SK-N-MC (cell line): ENCODE results near the gene MRPL20.
"Not testable (repeated sequence)": the region's sequence is repeated elsewhere in the genome, so short reads cannot be mapped to it uniquely, and the experiment has no call there.

Experiments used
- DNase-seq: peaks from one replicate; pipeline ENCODE4 v3.0.0-alpha.2; 2011; ENCODE audit warnings: low read depth, low spot score
- H3K27ac ChIP-seq: fragments of 200-600 bp; sonication (generic); 2 replicates; pipeline ENCODE4 v1.5.1; 2016; ENCODE audit warnings: mixed run types
- H3K36me3 ChIP-seq: fragments of 200-600 bp; sonication (generic); 2 replicates; pipeline ENCODE4 v1.6.1; 2017; ENCODE audit warnings: antibody characterized with exemption, low read length, mixed read lengths; ENCODE audit not compliant: insufficient read depth
- H3K4me3 ChIP-seq: fragments of 200-600 bp; sonication (generic); 2 replicates; pipeline ENCODE4 v1.5.1; 2016
- H3K9ac ChIP-seq: fragments of 200-600 bp; sonication (generic); 2 replicates; pipeline ENCODE4 v1.8.0; 2017; ENCODE audit warnings: mixed run types, mixed read lengths; ENCODE audit not compliant: insufficient read length
- H3K9me3 ChIP-seq: fragments of 200-600 bp; sonication (generic); 2 replicates; pipeline ENCODE4 v1.6.1; 2017; ENCODE audit warnings: low read depth, mild to moderate bottlenecking, antibody characterized with exemption, low read length, moderate library complexity, mixed read lengths
- EZH2 ChIP-seq: fragments of 200-600 bp; sonication (generic); IDR thresholded peaks from one replicate; pipeline ENCODE4 v1.6.1; 2017; ENCODE audit warnings: antibody characterized with exemption
- FOXP2 ChIP-seq: optimal IDR thresholded peaks from 2 replicates; pipeline ENCODE3; 2011; ENCODE audit warnings: mild to moderate bottlenecking, moderate library complexity; ENCODE audit not compliant: insufficient read depth; ENCODE audit errors: extremely low read length, control extremely low read depth
- POLR2AphosphoS5 ChIP-seq: IDR thresholded peaks from 2 replicates; pipeline ENCODE4 v1.6.1; 2012; ENCODE audit warnings: mild to moderate bottlenecking, low read depth, low read length, borderline replicate concordance

The MRPL20 gene

DNA sequence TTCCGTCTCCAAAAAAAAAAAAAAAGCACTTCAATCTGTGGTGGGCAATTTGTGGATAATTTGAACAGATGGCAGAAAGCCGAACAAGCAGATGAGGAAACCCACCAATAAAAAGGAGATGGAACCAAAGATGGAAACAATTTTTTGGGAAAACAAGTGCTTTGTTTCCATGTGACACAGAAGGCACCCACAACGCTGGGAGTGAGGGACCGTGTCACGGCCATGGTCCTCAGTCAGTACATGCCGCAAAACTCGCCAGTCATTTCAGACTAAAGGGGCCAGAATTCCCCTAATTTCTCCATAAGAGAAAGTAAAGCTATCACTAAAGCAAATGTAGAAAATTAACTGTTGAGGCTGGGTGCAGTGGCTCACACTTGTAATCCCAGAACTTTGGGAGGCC lies 13.0 kb downstream of the MRPL20 start:
- peaks cover 83% of the 10 kb centered on the region for H3K36me3 ChIP-seq
- no peak for DNase-seq
- TF ChIP-seq POLR2AphosphoS5 (no peak), EZH2 (no peak), FOXP2 (no peak)
- H3K4me3 ChIP-seq = no peak overlapping the region
- H3K9ac ChIP-seq = no peak overlapping the region
- no peak overlapping the region for H3K27ac ChIP-seq
- H3K9me3 ChIP-seq = no peaks in the 10 kb centered on the region

DNA sequence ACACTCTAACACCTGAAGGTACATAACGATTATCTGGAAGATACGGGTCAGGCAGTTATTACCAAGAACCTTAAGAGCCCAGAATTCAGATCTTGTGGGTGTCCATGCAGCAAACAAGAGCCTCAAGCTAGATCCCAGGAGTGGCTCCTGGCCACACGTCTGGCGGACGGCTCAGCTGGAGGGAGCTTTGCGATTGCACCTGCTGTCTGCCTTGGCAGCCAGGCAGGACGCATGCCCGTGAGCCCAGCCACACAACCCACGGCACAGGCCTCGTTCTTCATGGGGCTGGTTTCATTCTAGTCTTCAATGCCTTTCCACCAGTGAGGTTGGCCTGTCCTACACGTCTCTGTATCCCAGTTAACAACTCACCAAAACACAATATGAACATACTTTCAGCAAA lies 13.7 kb downstream of the MRPL20 start:
- DNase-seq = no peak
- H3K27ac ChIP-seq = no peak overlapping the region
- H3K36me3 ChIP-seq = peaks cover 90% of the 10 kb centered on the region
- TF ChIP-seq POLR2AphosphoS5 = no peak
- H3K9ac ChIP-seq = no peak overlapping the region
- H3K9me3 ChIP-seq = no peaks in the 10 kb centered on the region
- no peak overlapping the region for H3K4me3 ChIP-seq

DNA sequence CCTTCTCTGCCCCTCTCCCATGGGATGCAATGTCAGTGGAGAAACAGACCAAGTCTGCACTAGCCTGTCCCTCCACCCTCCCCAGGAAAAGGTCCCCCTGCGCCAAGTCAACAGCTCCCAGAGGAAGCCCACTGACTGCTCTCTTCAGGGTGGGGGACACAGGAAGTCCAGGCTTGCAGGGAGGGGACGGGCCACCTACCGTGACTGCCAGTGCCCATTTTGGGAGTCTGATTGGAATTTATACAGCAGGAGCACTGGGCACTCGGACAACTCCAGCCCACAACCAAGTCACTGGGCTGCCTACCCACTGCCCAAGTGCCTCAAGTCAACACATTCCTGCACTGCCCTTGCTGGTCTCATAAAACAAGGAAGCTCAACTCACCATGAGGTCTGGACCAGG lies 14.1 kb downstream of the MRPL20 start:
- no peak overlapping the region for H3K9ac ChIP-seq
- H3K36me3 ChIP-seq = peaks cover 91% of the 10 kb centered on the region
- H3K4me3 ChIP-seq = no peak overlapping the region
- no peaks in the 10 kb centered on the region for H3K9me3 ChIP-seq
- H3K27ac ChIP-seq = no peak overlapping the region
- no peak for DNase-seq
- no peak for TF ChIP-seq EZH2
- no peak for TF ChIP-seq POLR2AphosphoS5

DNA sequence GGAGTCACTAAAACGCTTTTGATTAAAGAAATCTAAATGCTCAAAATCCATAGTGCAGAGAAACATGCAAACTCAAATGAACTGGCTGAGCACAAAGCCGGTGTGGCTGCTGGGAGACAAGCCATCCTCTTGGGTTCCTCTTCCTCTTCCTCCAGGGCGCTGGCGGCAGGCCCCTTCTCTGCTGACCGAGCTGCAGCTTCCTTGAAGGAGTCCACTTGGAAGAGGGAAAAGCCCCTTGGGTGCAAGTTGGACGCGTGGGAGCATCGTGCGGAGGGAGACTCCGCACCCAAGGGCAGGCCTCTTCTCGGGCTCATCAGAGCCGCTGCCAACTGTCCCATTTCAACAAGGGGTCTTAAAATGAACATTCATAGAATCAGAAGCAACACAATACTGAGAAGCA lies 15.9 kb downstream of the MRPL20 start:
- peaks cover 97% of the 10 kb centered on the region for H3K36me3 ChIP-seq
- no peak overlapping the region for H3K9ac ChIP-seq
- no peaks in the 10 kb centered on the region for H3K9me3 ChIP-seq
- H3K27ac ChIP-seq = no peak overlapping the region; the same call in 1 of the 2 replicates
- no peak for DNase-seq
- TF ChIP-seq FOXP2 (no peak), EZH2 (no peak), POLR2AphosphoS5 (no peak)
- H3K4me3 ChIP-seq = no peak overlapping the region

DNA sequence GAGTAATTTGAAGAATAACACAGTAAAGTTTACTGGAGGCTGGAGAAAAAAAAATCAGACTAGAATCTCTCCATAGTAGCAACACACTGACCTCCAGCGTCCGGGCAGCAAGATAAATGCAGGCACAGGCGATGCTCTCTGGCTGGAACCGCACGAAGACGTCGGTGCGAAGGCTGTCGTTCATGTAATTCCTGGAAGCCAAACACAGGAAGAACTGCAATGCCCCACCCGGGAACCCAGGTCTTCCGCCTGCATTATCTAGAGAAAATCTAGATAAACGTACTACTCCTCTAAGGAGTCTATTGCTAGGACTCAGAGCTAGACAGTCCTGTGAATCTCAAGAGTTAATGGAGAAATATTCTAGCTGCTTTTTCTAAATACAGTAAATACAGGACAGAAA lies 16.4 kb downstream of the MRPL20 start:
- Histone ChIP-seq H3K36me3 (peaks cover 100% of the 10 kb centered on the region), H3K9ac (no peak overlapping the region), H3K27ac (no peak overlapping the region), H3K9me3 (no peaks in the 10 kb centered on the region), H3K4me3 (no peak overlapping the region)
- no peak for TF ChIP-seq FOXP2
- no peak for TF ChIP-seq POLR2AphosphoS5
- no peak for TF ChIP-seq EZH2
- DNase-seq = no peak

DNA sequence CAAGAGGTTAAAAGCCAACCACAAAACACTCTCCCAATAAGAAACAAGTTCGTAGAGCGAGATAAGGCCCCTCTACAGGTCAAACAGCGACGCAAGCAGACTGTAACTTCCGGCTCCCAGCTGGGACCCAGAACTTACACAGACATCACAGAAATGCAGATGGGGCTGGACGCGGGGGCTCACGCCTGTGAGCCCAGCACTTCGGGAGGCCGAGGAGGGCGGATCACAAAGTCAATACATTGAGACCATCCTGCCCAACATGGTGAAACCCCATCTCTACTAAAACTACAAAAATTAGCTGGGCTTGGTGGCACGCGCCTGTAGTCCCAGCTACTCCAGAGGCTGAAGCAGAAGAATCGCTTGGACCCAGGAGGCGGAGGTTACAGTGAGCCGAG lies 19.0 kb downstream of the MRPL20 start:
- peaks cover 75% of the 10 kb centered on the region for H3K36me3 ChIP-seq
- no peak for TF ChIP-seq EZH2
- TF ChIP-seq FOXP2 = no peak
- no peak for TF ChIP-seq POLR2AphosphoS5

DNA sequence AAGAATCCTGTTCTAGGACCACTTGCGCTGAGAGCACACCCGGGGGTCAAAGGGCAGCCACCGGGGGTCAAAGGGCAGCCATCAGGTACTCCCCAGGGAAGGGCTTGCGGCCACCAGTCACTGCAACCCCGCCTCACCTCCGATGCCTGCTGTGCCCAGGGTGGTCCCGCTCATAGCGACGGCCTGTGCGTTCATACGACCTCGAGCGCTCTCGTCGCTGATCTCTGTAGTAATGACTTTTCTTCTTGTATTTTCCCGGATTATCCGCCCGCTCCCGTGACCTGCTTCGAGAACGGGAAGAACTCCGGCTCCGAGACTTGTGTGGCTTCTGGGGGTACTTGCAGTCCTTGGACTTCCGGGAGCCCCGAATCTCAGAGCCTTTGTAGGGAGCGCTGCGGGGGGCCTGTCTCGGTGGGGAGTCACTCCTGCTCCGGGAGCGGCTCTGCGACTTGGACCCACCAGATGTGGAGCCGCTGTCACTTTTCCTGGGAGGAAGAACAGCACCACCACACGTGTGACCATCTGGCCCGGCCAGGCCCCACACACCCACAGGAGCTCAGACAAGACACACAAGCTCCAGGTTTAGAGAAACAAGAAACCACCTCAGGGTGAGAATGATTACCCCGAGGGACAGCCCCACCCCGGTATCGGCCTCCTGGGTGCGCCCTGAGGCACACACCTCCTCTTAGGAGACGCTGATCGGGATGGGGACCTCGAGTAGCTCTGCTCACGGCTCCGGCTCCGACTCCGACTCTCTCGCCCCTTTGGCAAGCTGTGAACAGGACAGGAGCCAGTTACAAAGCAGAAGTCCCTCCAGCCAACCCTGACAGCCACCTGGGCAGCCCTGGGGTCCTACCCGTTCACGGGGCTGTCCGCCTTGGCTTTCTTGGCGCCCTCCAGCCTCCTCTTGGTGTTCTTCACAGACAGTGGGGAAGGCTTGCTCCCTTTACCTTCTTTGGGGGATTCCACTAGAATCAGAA lies 19.7 kb downstream of the MRPL20 start:
- H3K4me3 ChIP-seq = no peak overlapping the region
- DNase-seq = no peak
- H3K9me3 ChIP-seq = no peaks in the 10 kb centered on the region
- H3K9ac ChIP-seq = no peak overlapping the region
- TF ChIP-seq POLR2AphosphoS5 (no peak), EZH2 (no peak), FOXP2 (no peak)
- H3K27ac ChIP-seq = no peak overlapping the region
- H3K36me3 ChIP-seq = peaks cover 68% of the 10 kb centered on the region

More for the DNA sequence above, 19.0 kb downstream of the MRPL20 start:
- no peak for DNase-seq
- H3K27ac ChIP-seq = no peak overlapping the region
- no peak overlapping the region for H3K4me3 ChIP-seq
- H3K9ac ChIP-seq = no peak overlapping the region
- no peaks in the 10 kb centered on the region for H3K9me3 ChIP-seq

DNA sequence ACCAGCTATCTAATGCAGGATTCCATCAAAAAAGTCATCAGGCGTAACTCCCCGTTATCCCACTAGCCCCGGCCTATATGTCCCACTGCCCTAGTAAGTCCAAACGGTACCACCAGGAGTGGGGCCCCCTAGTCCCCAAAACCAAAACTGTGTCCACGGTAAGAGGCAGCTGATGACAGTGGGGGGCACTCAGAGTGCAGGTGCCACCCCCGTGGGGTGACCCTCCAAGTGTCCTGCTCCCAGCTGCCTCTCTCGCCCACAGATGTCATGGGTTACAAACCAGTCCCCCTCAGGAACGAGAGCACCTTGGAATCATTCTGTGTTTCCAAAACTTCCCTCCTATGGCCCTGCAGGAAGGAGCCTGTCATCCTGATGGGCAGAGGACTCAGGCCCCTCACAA lies 21.2 kb downstream of the MRPL20 start:
- no peak for TF ChIP-seq EZH2
- no peak for TF ChIP-seq FOXP2
- H3K9ac ChIP-seq = no peak overlapping the region
- H3K4me3 ChIP-seq = no peak overlapping the region
- peaks cover 53% of the 10 kb centered on the region for H3K36me3 ChIP-seq
- no peaks in the 10 kb centered on the region for H3K9me3 ChIP-seq
- no peak overlapping the region for H3K27ac ChIP-seq
- DNase-seq = no peak

DNA sequence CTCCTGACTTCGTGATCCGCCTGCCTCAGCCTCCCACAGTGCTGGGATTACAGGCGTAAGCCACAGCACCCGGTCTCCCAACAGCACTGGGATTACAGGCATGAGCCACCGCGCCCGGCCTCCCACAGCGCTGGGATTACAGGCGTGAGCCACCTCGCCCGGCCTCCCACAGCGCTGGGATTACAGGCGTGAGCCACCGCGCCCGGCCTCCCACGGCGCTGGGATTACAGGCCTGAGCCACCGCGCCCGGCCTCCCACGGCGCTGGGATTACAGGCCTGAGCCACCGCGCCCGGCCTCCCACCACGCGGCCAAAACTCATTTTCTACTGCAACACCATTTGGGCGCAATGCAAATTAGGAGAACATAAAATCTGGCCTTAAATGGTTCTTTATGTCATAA lies 21.8 kb downstream of the MRPL20 start:
- DNase-seq = not testable (repeated sequence)

More for the DNA sequence above, 21.8 kb downstream of the MRPL20 start:
- H3K36me3 ChIP-seq = peaks cover 47% of the 10 kb centered on the region
- H3K27ac ChIP-seq, H3K9me3 ChIP-seq, H3K4me3 ChIP-seq, H3K9ac ChIP-seq: not testable (repeated sequence)
